CD14-positive monocyte (primary cell): Measurements from ENCODE around the gene NPW. TPM values are rescaled to one million over a fixed set of nuclear protein-coding genes. Genes with fewer than 3 reads are reported as not detected.

Experiments
- DNase-seq, 3 donors: peaks; one replicate each; pipeline ENCODE4 v3.0.0-alpha.2; 2011 to 2022
- H2AFZ ChIP-seq: 2 replicates; pipeline ENCODE4 v1.6.0; 2012; ENCODE audit warnings: mild to moderate bottlenecking, low read depth, low read length, inconsistent platforms; ENCODE audit not compliant: insufficient read depth, poor library complexity, severe bottlenecking
- H3K27ac ChIP-seq, 2 donors: 1 replicate in 1 of 2; 2 replicates in 1 of 2; pipeline ENCODE4 v1.5.1; 2012 to 2013; ENCODE audit warnings: low read length in 2 of 2, control low read depth in 1 of 2, inconsistent platforms in 1 of 2, low read depth in 1 of 2, mild to moderate bottlenecking in 1 of 2
- H3K27me3 ChIP-seq, 2 donors: one replicate each; pipeline versions ENCODE4 v1.6.0 to v1.6.1; 2011 to 2013; ENCODE audit warnings: low read length in 2 of 2; ENCODE audit not compliant: control insufficient read depth in 2 of 2, insufficient read depth in 2 of 2
- H3K36me3 ChIP-seq, 2 donors: replicated peaks in 1 of 2; 1 replicate in 1 of 2; 2 replicates in 1 of 2; pipeline versions ENCODE4 v1.5.1 to v1.6.1; 2012 to 2013; ENCODE audit warnings: low read length in 2 of 2, control low read depth in 1 of 2, inconsistent platforms in 1 of 2, mild to moderate bottlenecking in 1 of 2; ENCODE audit not compliant: insufficient read depth in 2 of 2, control insufficient read depth in 1 of 2
- H3K4me1 ChIP-seq, 2 donors: 1 replicate in 1 of 2; 2 replicates in 1 of 2; pipeline versions ENCODE4 v1.5.1 to v1.6.1; 2012 to 2013; ENCODE audit warnings: low read length in 2 of 2, control low read depth in 1 of 2, inconsistent platforms in 1 of 2, mild to moderate bottlenecking in 1 of 2, moderate library complexity in 1 of 2; ENCODE audit not compliant: insufficient read depth in 2 of 2, control insufficient read depth in 1 of 2
- H3K4me2 ChIP-seq: replicated peaks from 2 replicates; pipeline ENCODE3; 2012; ENCODE audit warnings: low read length, moderate library complexity, mild to moderate bottlenecking; ENCODE audit not compliant: poor library complexity, severe bottlenecking; ENCODE audit errors: extremely low read depth
- H3K4me3 ChIP-seq, 3 experiments: fragments of 200-600 bp in 1 of 3; sonication (generic) in 1 of 3; replicated peaks in 1 of 3; 1 replicate in 2 of 3; 2 replicates in 1 of 3; pipeline ENCODE4 v1.5.1; 2011 to 2013; ENCODE audit warnings: low read length in 3 of 3, mild to moderate bottlenecking in 3 of 3, control low read depth in 2 of 3, low read depth in 2 of 3, inconsistent platforms in 1 of 3, moderate library complexity in 1 of 3
- H3K79me2 ChIP-seq: 2 replicates; pipeline ENCODE4 v1.6.0; 2012; ENCODE audit warnings: mild to moderate bottlenecking, control low read depth, inconsistent platforms, low read length, moderate library complexity; ENCODE audit not compliant: insufficient read depth
- H3K9ac ChIP-seq: 2 replicates; pipeline ENCODE4 v1.6.0; 2017; ENCODE audit warnings: low read length, mild to moderate bottlenecking; ENCODE audit not compliant: insufficient read depth, poor library complexity, severe bottlenecking
- H3K9me3 ChIP-seq, 2 donors: replicated peaks in 1 of 2; 1 replicate in 1 of 2; 2 replicates in 1 of 2; pipeline versions ENCODE4 v1.5.1 to v1.6.1; 2012 to 2013; ENCODE audit warnings: low read length in 2 of 2, control low read depth in 1 of 2; ENCODE audit not compliant: control insufficient read depth in 1 of 2, insufficient read depth in 1 of 2
- H4K20me1 ChIP-seq: 2 replicates; pipeline ENCODE4 v1.6.0; 2012; ENCODE audit warnings: mild to moderate bottlenecking, low read length, control low read depth, moderate library complexity; ENCODE audit not compliant: insufficient read depth
- H3K27ac Mint-ChIP-seq, 7 donors: one replicate each; pipeline ENCODE4 v1.8.0; 2020; ENCODE audit warnings: mild to moderate bottlenecking in 7 of 7, mixed read lengths in 7 of 7, moderate library complexity in 6 of 7, inconsistent platforms in 2 of 7
- H3K27me3 Mint-ChIP-seq, 3 donors: one replicate each; pipeline ENCODE4 v1.8.0; 2021 to 2022; ENCODE audit warnings: low read depth in 3 of 3, mild to moderate bottlenecking in 3 of 3, mixed read lengths in 3 of 3, moderate library complexity in 3 of 3, inconsistent platforms in 1 of 3
- H3K36me3 Mint-ChIP-seq, 2 donors: one replicate each; pipeline ENCODE4 v1.8.0; 2020; ENCODE audit warnings: mixed read lengths in 2 of 2, inconsistent platforms in 1 of 2, mild to moderate bottlenecking in 1 of 2
- H3K4me1 Mint-ChIP-seq: one replicate; pipeline ENCODE4 v1.8.0; 2020; ENCODE audit warnings: mild to moderate bottlenecking, mixed read lengths
- H3K4me3 Mint-ChIP-seq, 2 donors: one replicate each; pipeline ENCODE4 v1.8.0; 2020; ENCODE audit warnings: mild to moderate bottlenecking in 2 of 2, mixed read lengths in 2 of 2, moderate library complexity in 1 of 2
- H3K9me3 Mint-ChIP-seq, 7 donors: one replicate each; pipeline ENCODE4 v1.8.0; 2020 to 2022; ENCODE audit warnings: mixed read lengths in 7 of 7, mild to moderate bottlenecking in 6 of 7, moderate library complexity in 6 of 7, inconsistent platforms in 2 of 7
- CTCF ChIP-seq: fragments of 200-600 bp; IDR thresholded peaks from one replicate; pipeline ENCODE4 v1.8.0; 2022; ENCODE audit warnings: antibody characterized with exemption, mild to moderate bottlenecking
- WGBS: methylation state at CpG from one replicate; pipeline ENCODE4 v1.1.5; 2013; ENCODE audit warnings: missing lambda C conversion rate; ENCODE audit not compliant: insufficient coverage; 5-methylcytosine and 5-hydroxymethylcytosine counted together
- intact Hi-C, 2 donors: fragments of 100-400 bp; cut with micrococcal nuclease; formaldehyde crosslinking; loops; one replicate each; pipeline versions ENCODE4 v1.15.0 to v1.15.1; 2023
- polyA plus RNA-seq, 3 donors: library from polyadenylated mRNA; depleted of rRNA in 1 of 3; unstranded in 2 of 3; stranded (reverse) in 1 of 3; fragments of 300-500 nt in 2 of 3; fragments of >200 nt in 1 of 3; fragmentation: Illumina TruSeq in 2 of 3; gene quantifications; 1 replicate in 2 of 3; 2 replicates in 1 of 3; pipeline ENCODE4 v1.2.3, GENCODE V29; 2012 to 2021

Gene NPW
- polyA plus RNA-seq, 3 donors: not detected

- intact Hi-C loops: loop anchor here (5.0 kb wide), 4 partner anchors 41 to 266 kb away; partner anchors contain the start of genes E4F1 (in 1 of the 2), NUBP2 (in 1 of the 2), SPSB3 (in 1 of the 2) and TRAF7 (in 1 of the 2)
Measured at GRCh38 chr16:2048116-2048543, 28.5 kb downstream of the NPW start.

GRCh38 chr16:2053211-2053610 is 33.6 kb downstream of the NPW start:
- Histone ChIP-seq H4K20me1 (no peaks in the 10 kb centered on the region), H3K9ac (no peak overlapping the region), H3K27ac (no peak overlapping the region), H3K4me1 (peaks cover 7 to 9% of the 10 kb centered on the region in 2 donors), H3K4me2 (no peak overlapping the region), H2AFZ (no peak overlapping the region), H3K27me3 (no peaks in the 10 kb centered on the region), H3K4me3 (no peak overlapping the region), H3K36me3 (peaks cover 48 to 79% of the 10 kb centered on the region in 2 donors), H3K79me2 (peaks cover 10% of the 10 kb centered on the region), H3K9me3 (no peaks in the 10 kb centered on the region)
- no peak for DNase-seq
- no peak for TF ChIP-seq CTCF
- H3K27ac Mint-ChIP-seq: no peak overlapping the region
- intact Hi-C loops: no loop called here
- peaks cover 9% of the 10 kb centered on the region for H3K4me1 Mint-ChIP-seq
- peaks cover 0 to 2% (median 0%) of the 10 kb centered on the region in 3 donors for H3K27me3 Mint-ChIP-seq
- 97% methylated on average over 19 of the region's 21 CpGs for WGBS
- H3K9me3 Mint-ChIP-seq: no peaks in the 10 kb centered on the region
- no peak overlapping the region for H3K4me3 Mint-ChIP-seq
- H3K36me3 Mint-ChIP-seq: peaks cover 64 to 78% of the 10 kb centered on the region in 2 donors

More at GRCh38 chr16:2048116-2048543, 28.5 kb downstream of the NPW start:
- no peak for TF ChIP-seq CTCF
- Mint-ChIP-seq H3K27ac (peak overlapping the region; percentile 38 to 92 (median 82)), H3K27me3 (peaks cover 0 to 2% (median 0%) of the 10 kb centered on the region in 3 donors), H3K9me3 (no peaks in the 10 kb centered on the region), H3K4me1 (peaks cover 26% of the 10 kb centered on the region), H3K36me3 (peaks cover 31 to 35% of the 10 kb centered on the region in 2 donors), H3K4me3 (peak overlapping the region; percentile 90 to 93)
- H3K79me2 ChIP-seq: peaks cover 15% of the 10 kb centered on the region
- no peak for DNase-seq
- no peaks in the 10 kb centered on the region for H3K9me3 ChIP-seq
- peak overlapping the region; percentile 66 to 96 (median 82) for H3K4me3 ChIP-seq
- peak overlapping the region in 1 of 2 donors; percentile 77 for H3K27ac ChIP-seq
- H3K36me3 ChIP-seq: peaks cover 16 to 33% of the 10 kb centered on the region in 2 donors
- H2AFZ ChIP-seq: peak overlapping the region; percentile 99
- H3K4me2 ChIP-seq: peak overlapping the region; percentile 92
- peaks cover 26 to 37% of the 10 kb centered on the region in 2 donors for H3K4me1 ChIP-seq
- no peaks in the 10 kb centered on the region for H4K20me1 ChIP-seq
- 1% methylated on average over 30 of the region's 30 CpGs for WGBS
- peak overlapping the region; percentile 81 for H3K9ac ChIP-seq
- no peaks in the 10 kb centered on the region for H3K27me3 ChIP-seq
